8988T (cell line): ENCODE data around the gene AP4B1.
"Not testable (repeated sequence)": the region's sequence is repeated elsewhere in the genome, so short reads cannot be mapped to it uniquely, and the experiment has no call there.

Source experiments
- DNase-seq: peaks from one replicate; pipeline ENCODE4 v3.0.0; 2011

Gene AP4B1

DNA sequence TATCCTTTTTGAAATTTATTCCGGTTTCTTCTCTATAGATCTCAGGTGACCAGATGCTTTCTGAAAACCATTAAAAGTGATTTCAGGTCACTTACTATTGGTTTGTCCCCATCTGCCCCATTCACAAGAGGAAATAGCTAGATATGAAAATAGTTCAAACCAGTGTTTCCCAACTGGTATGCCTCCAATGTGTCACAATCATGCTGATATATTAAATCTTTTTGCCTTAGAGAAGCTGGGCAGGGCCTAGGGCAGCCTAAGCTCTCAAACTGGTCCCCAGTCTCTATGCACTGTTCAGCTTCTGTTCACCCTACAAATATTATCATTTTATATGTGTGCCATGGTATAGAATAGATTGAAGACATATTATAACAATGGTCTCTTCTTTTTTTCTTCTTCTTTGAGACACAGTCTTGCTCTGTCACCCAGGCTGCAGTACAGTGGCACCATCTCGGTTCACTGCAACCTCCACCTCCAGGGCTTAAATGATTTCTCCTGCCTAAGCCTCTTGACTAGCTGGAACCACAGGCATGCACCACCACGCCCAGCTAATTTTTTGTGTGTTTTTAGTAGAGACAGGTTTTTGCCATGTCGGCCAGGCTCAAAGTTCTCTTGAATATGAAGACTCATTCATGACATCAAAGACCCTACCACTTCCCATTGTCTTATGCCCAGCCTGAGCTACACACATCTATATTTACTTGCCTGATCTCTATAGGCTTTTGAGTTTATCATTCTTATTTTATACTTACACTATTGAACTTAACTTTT is 48.8 kb downstream of the AP4B1 start:
- DNase-seq = no peak

DNA sequence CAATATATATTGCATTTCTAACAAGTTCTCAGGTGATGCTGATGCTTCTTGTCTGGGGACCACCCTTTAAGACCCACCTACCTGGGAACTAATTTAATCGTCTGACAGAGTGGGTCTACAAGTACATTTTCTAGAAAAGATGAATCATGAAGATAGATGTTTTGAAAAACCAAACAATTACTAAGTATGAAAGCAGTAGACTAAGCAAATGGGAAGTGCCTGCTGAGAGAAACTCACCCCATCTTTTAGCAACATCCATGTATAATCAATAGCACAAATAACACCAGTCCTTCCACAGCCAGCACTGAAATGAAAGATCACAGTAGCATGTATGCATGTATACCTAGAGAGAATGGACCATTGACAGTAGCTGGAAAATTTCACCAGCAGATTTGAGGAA is 50.4 kb downstream of the AP4B1 start:
- no peak for DNase-seq

DNA sequence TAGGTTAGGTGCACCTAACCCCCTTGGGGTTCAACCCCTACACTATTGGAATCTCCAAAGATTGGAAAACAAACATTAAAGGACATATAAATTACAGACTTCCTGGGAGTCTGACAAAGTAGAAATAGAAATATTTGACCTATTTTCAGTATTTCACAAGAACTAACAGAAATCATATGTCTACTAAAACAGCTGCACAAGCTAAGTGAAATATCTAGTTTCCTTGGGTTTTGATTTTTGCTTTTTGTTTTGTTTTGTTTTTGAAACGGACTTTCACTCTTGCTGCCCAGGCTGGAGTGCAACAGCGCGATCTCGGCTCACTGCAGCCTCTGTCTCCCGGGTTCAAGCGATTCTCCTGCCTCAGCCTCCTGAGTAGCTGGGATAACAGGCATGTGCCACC is 51.9 kb downstream of the AP4B1 start:
- DNase-seq = not testable (repeated sequence)

DNA sequence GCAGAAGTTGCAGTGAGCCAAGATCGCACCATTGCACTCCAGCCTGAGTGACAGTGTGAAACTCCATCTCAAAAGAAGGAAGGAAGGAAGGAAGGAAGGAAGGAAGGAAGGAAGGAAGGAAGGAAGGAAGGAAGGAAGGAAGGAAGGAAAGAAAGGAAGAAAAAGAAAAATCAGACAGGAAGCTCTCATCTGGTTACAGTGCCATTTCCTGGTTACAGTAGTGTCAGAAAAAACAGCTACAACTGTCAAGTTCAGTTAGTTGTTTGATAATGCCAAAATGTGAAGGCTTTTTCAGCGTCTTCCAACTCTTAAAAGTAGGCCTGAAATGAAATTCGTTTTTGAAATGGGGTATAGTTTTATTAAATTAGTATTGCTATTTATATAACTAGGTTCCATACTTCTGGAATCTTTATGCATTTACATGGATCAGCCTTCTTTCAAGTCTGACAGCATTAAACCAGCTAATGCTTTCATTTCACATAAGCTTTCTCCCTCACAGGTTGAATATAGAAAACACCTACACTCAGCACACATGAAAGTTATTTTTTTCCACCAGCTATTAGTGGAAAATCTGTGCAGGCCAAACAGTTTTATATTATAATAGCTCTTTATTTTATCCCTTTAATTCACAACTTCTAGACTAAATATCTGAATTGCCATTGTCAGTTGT is 54.3 kb downstream of the AP4B1 start:
- no peak for DNase-seq

DNA sequence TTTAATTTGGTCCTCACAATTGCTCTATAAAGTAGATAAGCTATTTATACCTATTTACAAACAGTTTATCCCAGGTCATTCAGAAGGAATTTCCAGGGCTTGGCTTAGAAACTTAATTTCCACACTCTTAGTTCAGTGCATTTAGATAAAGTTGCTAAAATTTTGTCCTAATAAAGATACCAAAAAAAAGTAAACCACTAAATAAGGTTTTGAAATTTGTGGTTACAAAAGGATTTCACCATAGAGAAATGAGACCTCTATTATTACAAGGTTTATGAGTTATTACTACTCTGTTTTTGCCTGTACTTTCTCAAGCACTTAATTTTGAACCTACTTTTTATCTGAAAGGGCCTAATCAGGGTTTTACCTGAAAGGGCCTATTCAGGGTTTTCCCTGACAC is 55.5 kb downstream of the AP4B1 start:
- DNase-seq = no peak

DNA sequence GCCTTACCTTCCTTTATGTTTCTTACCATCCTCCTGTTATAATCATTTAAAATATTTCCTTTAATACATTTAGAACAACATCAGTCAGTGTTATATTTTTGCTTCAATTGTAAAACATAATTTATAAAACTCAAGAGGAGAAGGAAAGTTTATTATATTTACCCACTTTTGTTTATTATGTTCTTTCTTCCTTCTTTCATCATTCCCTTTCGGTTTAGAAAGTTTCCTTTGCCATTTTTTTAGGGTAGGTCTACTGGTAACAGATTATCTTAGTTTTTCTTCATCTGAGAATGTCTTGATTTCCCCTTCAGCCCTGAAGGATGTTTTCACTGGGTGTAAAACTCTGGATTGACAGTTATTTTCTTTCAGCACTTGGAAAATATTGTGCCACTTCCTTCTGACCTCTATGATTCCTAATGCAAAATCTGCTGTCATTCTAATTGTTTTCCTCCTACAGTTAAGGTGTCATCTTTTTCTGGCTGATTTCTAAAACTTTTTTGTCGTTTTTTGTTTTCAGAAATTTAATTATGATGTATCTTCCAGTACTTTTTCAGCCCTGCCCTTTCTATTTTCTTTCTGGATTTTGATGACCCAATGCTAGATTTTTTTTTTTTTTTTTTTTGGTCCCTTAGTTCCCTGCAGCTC is 58.1 kb downstream of the AP4B1 start:
- no peak for DNase-seq
